ENCODE measurements around the gene H2BW2. TPM values are rescaled to one million over a fixed set of nuclear protein-coding genes. Genes with fewer than 3 reads are reported as not detected.
"Not testable (repeated sequence)": the region's sequence is repeated elsewhere in the genome, so short reads cannot be mapped to it uniquely, and the experiment has no call there.

Gene H2BW2
- 0.62 TPM for polyA plus RNA-seq (ENCODE audit: insufficient read length)

GRCh38 chrX:104039689-104040505 lies at the start of gene H2BW2:
TSS of gene H2BW2 (plus strand) at chrX:104039956. CDS start at chrX:104039995, 39 bp downstream.
- DNase-seq, result no peak

- DNase-seq, result no peak
Observed at GRCh38 chrX:103999234-103999633, 40.5 kb upstream of the H2BW2 start.

- no peak for DNase-seq
Observed at GRCh38 chrX:104008831-104009230, 30.9 kb upstream of the H2BW2 start.

GRCh38 chrX:104013158-104013557 lies 26.6 kb upstream of the H2BW2 start:
- DNase-seq, result no peak

- no peak for DNase-seq
Observed at GRCh38 chrX:104013606-104014005, 26.1 kb upstream of the H2BW2 start, which contains the start of gene H2BW1. TSS of gene H2BW1 (minus strand) at chrX:104013708. CDS start at chrX:104013576, 132 bp downstream.

GRCh38 chrX:104015576-104015975 lies 24.2 kb upstream of the H2BW2 start:
- DNase-seq, result not testable (repeated sequence)

- no peak for DNase-seq
Observed at GRCh38 chrX:104018126-104018525, 21.6 kb upstream of the H2BW2 start.

- no peak for DNase-seq
Observed at GRCh38 chrX:104041003-104041402, 1.2 kb downstream of the H2BW2 start.

GRCh38 chrX:104045642-104046041 lies 5.9 kb downstream of the H2BW2 start:
- no peak for DNase-seq

GRCh38 chrX:104047171-104047570 lies 7.4 kb downstream of the H2BW2 start:
- no peak for DNase-seq

- not testable (repeated sequence) for DNase-seq
Observed at GRCh38 chrX:104054956-104055355, 15.2 kb downstream of the H2BW2 start.

GRCh38 chrX:104062636-104063035 lies 22.9 kb downstream of the H2BW2 start:
- not testable (repeated sequence) for DNase-seq

- not testable (repeated sequence) for DNase-seq
Observed at GRCh38 chrX:104075778-104076445, 36.2 kb downstream of the H2BW2 start, which contains the start of gene TMSB15C. TSS of gene TMSB15C (minus strand) at chrX:104076236.

GRCh38 chrX:104077854-104078253 lies 38.1 kb downstream of the H2BW2 start:
- not testable (repeated sequence) for DNase-seq

- no peak for DNase-seq
Observed at GRCh38 chrX:104084063-104084462, 44.3 kb downstream of the H2BW2 start.

- DNase-seq, result no peak
Observed at GRCh38 chrX:104084534-104085277, 45.0 kb downstream of the H2BW2 start.

- DNase-seq, result no peak
Observed at GRCh38 chrX:104085477-104085876, 45.7 kb downstream of the H2BW2 start.

- DNase-seq, result no peak
Observed at GRCh38 chrX:104085919-104086318, 46.2 kb downstream of the H2BW2 start.
